Right lobe of liver (tissue), 6 donors: Measurements from ENCODE around the gene ATG10. TPM values are rescaled to one million over a fixed set of nuclear protein-coding genes. Genes with fewer than 3 reads are reported as not detected.

Source experiments
- ATAC-seq, 4 donors: fragments of 200-7000 bp; cut with Tn5 transposase; one replicate each; pipeline ENCODE4 v1.9.1; 2020; ENCODE audit warnings: mild to moderate bottlenecking in 4 of 4, moderate library complexity in 4 of 4
- DNase-seq, 3 donors: peaks; one replicate each; pipeline ENCODE4 v3.0.0-alpha.2; 2020
- H3K27ac ChIP-seq, 3 donors: fragments of 200-600 bp; one replicate each; pipeline ENCODE4 v1.8.0; 2022
- H3K27me3 ChIP-seq, 2 donors: fragments of 200-600 bp; one replicate each; pipeline ENCODE4 v1.8.0; 2022
- H3K36me3 ChIP-seq, 4 donors: fragments of 200-600 bp; sonication (generic) in 1 of 4; one replicate each; pipeline versions ENCODE4 v1.5.1 to v1.8.0; 2017 to 2022; ENCODE audit warnings: control low read depth in 1 of 4
- H3K4me1 ChIP-seq, 4 donors: fragments of 200-600 bp; sonication (generic) in 1 of 4; one replicate each; pipeline versions ENCODE4 v1.5.1 to v1.8.0; 2017 to 2022; ENCODE audit warnings: control low read depth in 1 of 4
- H3K4me3 ChIP-seq, 3 donors: fragments of 200-600 bp; one replicate each; pipeline ENCODE4 v1.8.0; 2022
- H3K9me3 ChIP-seq, 4 donors: fragments of 200-600 bp; sonication (generic) in 1 of 4; one replicate each; pipeline versions ENCODE4 v1.5.1 to v1.8.0; 2017 to 2022; ENCODE audit warnings: control low read depth in 1 of 4
- POLR2A ChIP-seq: fragments of 450-650 bp; IDR thresholded peaks from one replicate; pipeline ENCODE4 v1.6.1; 2017; ENCODE audit warnings: antibody characterized with exemption, mild to moderate bottlenecking
- WGBS: methylation state at CpG from one replicate; pipeline ENCODE4 v1.1.6; 2018; ENCODE audit warnings: low coverage, low lambda C conversion rate; ENCODE audit not compliant: insufficient coverage; ENCODE audit errors: missing lambda C conversion rate; 5-methylcytosine and 5-hydroxymethylcytosine counted together
- intact Hi-C, 2 donors: fragments of 100-400 bp; cut with DNase I; formaldehyde crosslinking; loops; one replicate each; pipeline versions ENCODE4 v1.11.2 to v1.14.1; 2022
- total RNA-seq, 6 experiments: library from RNA; depleted of rRNA in 2 of 6; stranded (reverse); fragments of >200 nt in 2 of 6; fragmentation: NEBNext Ultra II Directional in 3 of 6; extraction: Animal tissue kit (Norgen Biotek cat#: 25700) in 3 of 6; gene quantifications; one replicate each; pipeline versions ENCODE4 v1.1.0 to v1.2.4, GENCODE V29; 2016 to 2023
- TF ChIP-seq, protein P1 (sequence below), 4 donors: fragments of 200-600 bp in 3 of 4; fragments of 450-650 bp in 1 of 4; IDR thresholded peaks; one replicate each; pipeline versions ENCODE4 v1.5.1 to v1.8.0; 2016 to 2022; ENCODE audit warnings: antibody characterized with exemption in 4 of 4, mild to moderate bottlenecking in 2 of 4
- donor health status: DM: no; HTN: yes; CAD: no.
- donor health status: DM: no; HTN: no; CAD: no.
- donor health status: DM: no; HTN: no; CAD: no.
- donor health status: DM: no; HTN: yes; CAD: no.
- donor health status: DM: no; HTN: yes; CAD: no.

ATG10 gene
- total RNA-seq, 6 experiments from 2014 or later, result 2.9 to 8.0 (median 4.4) TPM

DNA sequence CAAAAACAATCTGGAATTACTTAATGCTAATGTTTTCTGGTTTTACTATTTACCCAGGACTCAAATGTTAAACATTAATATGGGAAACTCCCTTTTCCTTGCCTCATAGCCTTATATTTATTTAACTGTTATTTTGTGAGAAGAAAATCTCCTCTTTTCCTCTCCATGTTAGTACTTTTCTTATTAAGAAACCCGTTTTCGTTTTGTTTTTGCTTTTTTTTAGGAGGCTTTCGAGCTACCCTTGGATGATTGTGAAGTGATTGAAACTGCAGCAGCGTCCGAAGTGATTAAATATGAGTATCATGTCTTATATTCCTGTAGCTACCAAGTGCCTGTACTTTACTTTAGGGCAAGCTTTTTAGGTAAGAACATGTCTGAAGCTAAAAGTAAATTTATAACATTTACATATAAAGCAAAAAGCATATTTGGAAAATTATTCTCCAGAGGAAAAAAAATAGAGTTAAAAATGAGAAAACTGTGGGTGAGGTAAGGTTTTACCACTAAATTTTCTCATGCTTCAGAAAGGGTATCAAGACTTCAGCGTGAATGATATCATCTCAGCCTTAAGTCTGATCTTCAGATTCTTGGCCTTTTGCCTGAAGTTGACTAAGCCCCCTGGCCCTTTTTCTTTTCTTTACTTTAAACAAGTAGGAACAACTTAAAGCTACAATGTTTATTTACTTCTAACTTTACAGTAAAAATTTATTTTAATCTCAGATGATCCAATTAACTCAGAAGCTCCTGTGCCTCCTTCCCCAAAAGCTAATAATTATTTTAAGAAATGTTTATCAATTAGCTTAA is 192.6 kb downstream of the ATG10 start:
- ATAC-seq (peak in 3 of 4 donors; percentile 28 to 63 (median 49)), DNase-seq (no peak)
- Histone ChIP-seq H3K4me1 (peaks cover 0 to 11% (median 0%) of the 10 kb centered on the region in 4 donors), H3K4me3 (no peak overlapping the region), H3K27ac (peak overlapping the region; percentile 30 to 59 (median 42)), H3K9me3 (no peaks in the 10 kb centered on the region), H3K36me3 (no peaks in the 10 kb centered on the region), H3K27me3 (no peaks in the 10 kb centered on the region)
- intact Hi-C loops, result no loop called here
- 44% methylated on average over 6 of the region's 6 CpGs for WGBS
- TF ChIP-seq POLR2A, result no peak
- TF ChIP-seq, protein P1, sequence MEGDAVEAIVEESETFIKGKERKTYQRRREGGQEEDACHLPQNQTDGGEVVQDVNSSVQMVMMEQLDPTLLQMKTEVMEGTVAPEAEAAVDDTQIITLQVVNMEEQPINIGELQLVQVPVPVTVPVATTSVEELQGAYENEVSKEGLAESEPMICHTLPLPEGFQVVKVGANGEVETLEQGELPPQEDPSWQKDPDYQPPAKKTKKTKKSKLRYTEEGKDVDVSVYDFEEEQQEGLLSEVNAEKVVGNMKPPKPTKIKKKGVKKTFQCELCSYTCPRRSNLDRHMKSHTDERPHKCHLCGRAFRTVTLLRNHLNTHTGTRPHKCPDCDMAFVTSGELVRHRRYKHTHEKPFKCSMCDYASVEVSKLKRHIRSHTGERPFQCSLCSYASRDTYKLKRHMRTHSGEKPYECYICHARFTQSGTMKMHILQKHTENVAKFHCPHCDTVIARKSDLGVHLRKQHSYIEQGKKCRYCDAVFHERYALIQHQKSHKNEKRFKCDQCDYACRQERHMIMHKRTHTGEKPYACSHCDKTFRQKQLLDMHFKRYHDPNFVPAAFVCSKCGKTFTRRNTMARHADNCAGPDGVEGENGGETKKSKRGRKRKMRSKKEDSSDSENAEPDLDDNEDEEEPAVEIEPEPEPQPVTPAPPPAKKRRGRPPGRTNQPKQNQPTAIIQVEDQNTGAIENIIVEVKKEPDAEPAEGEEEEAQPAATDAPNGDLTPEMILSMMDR (IDR thresholded peaks at IDR 0.05), result no peak

DNA sequence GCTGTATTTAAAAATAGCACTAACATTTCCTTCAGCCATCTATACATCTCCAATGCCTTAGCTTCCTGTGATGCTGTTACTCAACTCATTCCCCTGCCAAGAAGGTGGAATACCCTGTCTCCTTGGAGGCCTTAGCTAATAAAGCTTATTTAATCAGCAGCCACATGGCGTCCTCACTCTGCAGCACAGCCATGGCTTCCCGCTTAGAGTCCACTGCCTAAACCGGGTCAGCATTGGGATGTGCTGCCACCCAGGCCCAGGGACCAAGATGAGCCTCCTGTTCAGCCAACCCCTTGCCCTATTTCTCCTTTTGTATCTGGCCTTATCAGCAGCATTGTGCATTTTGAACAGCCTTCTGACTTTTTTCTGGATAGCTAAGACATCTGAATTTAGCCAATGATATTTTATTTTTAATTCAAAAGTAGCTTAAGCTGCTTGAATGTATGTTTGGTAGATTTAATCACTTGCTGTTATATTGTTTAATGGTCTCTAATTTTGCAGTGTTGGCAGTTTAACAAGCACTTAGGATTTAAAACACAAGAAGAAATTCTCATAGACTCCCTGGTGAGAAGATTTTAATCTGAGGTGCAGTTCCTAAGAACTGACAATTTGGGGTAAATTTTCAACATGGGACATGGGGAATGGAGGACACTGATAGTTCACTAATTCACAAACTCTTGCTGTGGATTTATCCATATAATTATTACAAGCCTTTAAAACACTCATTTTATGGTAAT is 193.3 kb downstream of the ATG10 start:
- no peak for DNase-seq
- WGBS, result 62% methylated on average over 2 of the region's 3 CpGs
- Histone ChIP-seq H3K4me3 (no peak overlapping the region), H3K36me3 (no peaks in the 10 kb centered on the region), H3K27ac (peak overlapping the region; percentile 17 to 59 (median 30)), H3K27me3 (no peaks in the 10 kb centered on the region), H3K4me1 (peaks cover 0 to 11% (median 0%) of the 10 kb centered on the region in 4 donors), H3K9me3 (no peaks in the 10 kb centered on the region)
- intact Hi-C loops, result no loop called here
- no peak for TF ChIP-seq POLR2A
- TF ChIP-seq, protein P1 (IDR thresholded peaks at IDR 0.05), result no peak
- peak; percentile 11 to 39 (median 20) for ATAC-seq

DNA sequence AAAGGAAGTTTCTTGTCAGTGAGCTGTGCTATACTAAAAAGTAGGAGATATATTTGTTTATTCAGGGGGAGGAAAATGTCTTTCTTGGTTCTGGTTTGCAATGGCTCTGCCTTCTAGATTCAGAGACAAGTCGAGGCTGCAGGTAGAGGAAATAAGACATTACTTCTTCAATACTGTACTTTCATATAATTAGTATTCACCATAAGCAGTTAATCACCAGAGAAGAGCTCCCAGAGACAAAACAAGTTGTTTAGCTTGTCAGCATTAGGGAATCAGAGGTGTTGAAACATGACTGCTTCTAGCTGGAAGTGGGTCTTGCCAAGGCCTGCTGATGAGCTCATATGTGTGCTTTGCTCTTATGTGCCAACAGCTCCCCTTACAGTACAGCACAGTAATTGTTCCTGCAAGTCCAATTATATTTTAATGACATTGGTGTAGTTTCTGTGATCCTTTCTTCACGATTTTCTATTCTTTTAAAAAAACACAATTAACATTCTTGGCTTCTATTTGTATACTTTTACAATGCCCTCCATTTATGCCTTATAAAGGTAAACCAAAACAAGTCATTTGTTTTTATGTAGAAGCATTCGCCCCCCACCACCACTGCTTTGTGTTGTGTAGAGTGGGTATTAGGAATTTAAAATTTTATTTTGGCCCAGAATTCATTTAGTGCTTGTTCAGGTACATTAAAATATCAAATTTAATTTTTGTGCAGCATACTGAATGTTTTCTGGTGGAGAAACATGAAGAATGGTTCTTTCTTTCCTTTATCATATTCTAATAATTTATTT is 194.1 kb downstream of the ATG10 start:
- Histone ChIP-seq H3K9me3 (no peaks in the 10 kb centered on the region), H3K4me1 (peaks cover 0 to 11% (median 0%) of the 10 kb centered on the region in 4 donors), H3K36me3 (no peaks in the 10 kb centered on the region), H3K4me3 (no peak overlapping the region), H3K27ac (peak overlapping the region; percentile 17 to 59 (median 30)), H3K27me3 (no peaks in the 10 kb centered on the region)
- intact Hi-C loops, result no loop called here
- WGBS, result 39% methylated on average over 3 of the region's 3 CpGs
- TF ChIP-seq, protein P1 (IDR thresholded peaks at IDR 0.05), result peak; percentile 75 to 83 (median 80)
- TF ChIP-seq POLR2A, result no peak
- ATAC-seq (peak; percentile 99 to 100 (median 100)), DNase-seq (peak; percentile 59 to 83 (median 70))

DNA sequence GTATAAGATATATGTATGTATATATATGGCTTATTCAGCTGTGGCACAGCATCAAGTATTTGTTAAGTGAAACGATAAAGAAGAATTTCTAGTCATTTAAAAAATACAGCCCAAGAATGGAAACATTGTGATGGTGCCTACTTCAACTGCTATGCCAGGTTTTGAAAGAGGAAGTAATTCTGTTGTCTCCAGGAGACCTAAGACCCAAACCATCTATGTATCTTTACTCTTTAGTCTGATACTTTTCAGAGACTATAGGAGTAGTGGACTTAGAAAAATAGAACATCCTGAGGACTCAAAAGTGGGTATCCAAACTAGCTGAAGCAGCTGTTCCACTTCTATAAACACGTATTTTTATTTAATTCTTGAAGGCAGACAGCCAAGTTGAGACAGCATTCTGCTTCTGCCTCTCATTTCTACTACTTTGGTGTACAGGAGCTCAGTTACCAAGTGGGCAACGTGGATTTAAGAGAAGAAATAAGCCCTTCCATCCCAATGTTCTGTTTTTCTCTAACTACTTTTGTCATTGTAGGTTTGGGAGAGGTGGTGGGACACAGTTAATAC is 195.6 kb downstream of the ATG10 start:
- no peak overlapping the region for H3K4me3 ChIP-seq
- no peaks in the 10 kb centered on the region for H3K9me3 ChIP-seq
- intact Hi-C loops, result no loop called here
- WGBS, result 62% methylated on average over 3 of the region's 3 CpGs
- TF ChIP-seq POLR2A, result no peak
- TF ChIP-seq, protein P1 (IDR thresholded peaks at IDR 0.05), result no peak
- H3K27ac ChIP-seq, result no peak overlapping the region
- ATAC-seq (no peak), DNase-seq (no peak)
- no peaks in the 10 kb centered on the region for H3K27me3 ChIP-seq
- no peaks in the 10 kb centered on the region for H3K36me3 ChIP-seq
- peaks cover 0 to 11% (median 0%) of the 10 kb centered on the region in 4 donors for H3K4me1 ChIP-seq
